K562 (cell line): Measurements from ENCODE around the gene SHISAL1.

Experiments
- CHD2 ChIP-seq: IDR thresholded peaks from 2 replicates; pipeline ENCODE4 v1.6.1; 2011; ENCODE audit warnings: low read depth, low read length
- KLF10 ChIP-seq: fragments of 250-450 bp; sonication (Bioruptor Pico); IDR thresholded peaks from 2 replicates; pipeline ENCODE4 v1.6.1; 2021; ENCODE audit warnings: matching md5 sums
- SAFB2 ChIP-seq: fragments of 200-400 bp; formaldehyde crosslinking; IDR thresholded peaks from 2 replicates; pipeline ENCODE4 v1.6.1; 2018; ENCODE audit warnings: borderline replicate concordance, low read length, low read depth, moderate library complexity; ENCODE audit not compliant: severe bottlenecking
- ZNF121 ChIP-seq: sonication (generic); formaldehyde crosslinking; conservative IDR thresholded peaks from 2 replicates; pipeline ENCODE4 v1.8.0; 2022; ENCODE audit warnings: missing genetic modification reagents
- TF ChIP-seq, protein P1 (sequence below): sonication (generic); formaldehyde crosslinking; IDR thresholded peaks from 2 replicates; pipeline ENCODE4 v1.8.0; 2022; ENCODE audit warnings: mild to moderate bottlenecking, missing genetic modification reagents, borderline replicate concordance
- TF ChIP-seq, protein P2 (sequence below), 3 experiments: IDR thresholded peaks in 2 of 3; conservative IDR thresholded peaks in 1 of 3; 2 replicates each; pipeline ENCODE4 v1.5.1; 2011 to 2012; ENCODE audit warnings: low read length in 3 of 3, mild to moderate bottlenecking in 3 of 3, control low read depth in 2 of 3, improper control_type of control experiment in 1 of 3, inconsistent platforms in 1 of 3, low read depth in 1 of 3, mixed read lengths in 1 of 3, moderate library complexity in 1 of 3; ENCODE audit not compliant: insufficient read depth in 2 of 3
- TF ChIP-seq, protein P3 (sequence below), 2 experiments: fragments of 450-650 bp; formaldehyde crosslinking in 1 of 2; IDR thresholded peaks; 2 replicates each; pipeline versions ENCODE4 v1.4.0 to v1.6.1; 2014 to 2020; ENCODE audit warnings: mild to moderate bottlenecking in 2 of 2, borderline replicate concordance in 1 of 2, low read depth in 1 of 2

DNA sequence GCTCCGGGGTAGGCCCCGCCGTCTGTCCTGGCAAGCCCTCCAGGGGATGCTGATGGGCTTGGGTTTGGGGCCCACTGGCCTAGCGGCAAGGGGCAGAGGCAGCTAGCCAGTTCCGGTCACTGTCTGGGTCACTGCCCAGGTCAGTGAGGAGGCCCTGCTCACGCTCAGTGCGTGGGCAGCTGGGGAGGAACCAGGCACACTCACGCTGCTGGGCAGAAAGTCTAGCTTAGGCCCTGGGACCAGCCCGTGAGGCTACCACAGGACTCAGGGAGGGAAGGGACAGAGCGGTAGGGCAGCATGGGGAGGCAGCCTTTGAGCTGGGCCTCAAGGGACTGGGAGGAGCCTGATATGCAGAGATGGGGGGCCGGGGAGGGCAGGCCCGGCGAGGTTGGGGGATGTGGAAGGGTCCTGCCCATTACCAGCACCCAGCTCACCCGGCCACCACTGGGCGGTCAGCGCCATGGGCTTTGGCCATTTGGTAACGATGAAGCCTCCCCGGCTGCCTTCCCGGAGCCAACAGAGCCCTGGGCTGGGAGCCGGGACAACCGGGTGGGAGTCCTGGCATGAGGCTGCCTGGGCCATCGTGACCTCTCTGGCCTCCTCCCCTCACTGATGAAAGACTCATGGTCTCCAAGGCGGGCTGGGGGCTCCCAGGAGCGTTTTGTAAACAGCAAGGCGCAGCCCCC is 14.2 kb downstream of the SHISAL1 start:
- TF ChIP-seq, protein P1, sequence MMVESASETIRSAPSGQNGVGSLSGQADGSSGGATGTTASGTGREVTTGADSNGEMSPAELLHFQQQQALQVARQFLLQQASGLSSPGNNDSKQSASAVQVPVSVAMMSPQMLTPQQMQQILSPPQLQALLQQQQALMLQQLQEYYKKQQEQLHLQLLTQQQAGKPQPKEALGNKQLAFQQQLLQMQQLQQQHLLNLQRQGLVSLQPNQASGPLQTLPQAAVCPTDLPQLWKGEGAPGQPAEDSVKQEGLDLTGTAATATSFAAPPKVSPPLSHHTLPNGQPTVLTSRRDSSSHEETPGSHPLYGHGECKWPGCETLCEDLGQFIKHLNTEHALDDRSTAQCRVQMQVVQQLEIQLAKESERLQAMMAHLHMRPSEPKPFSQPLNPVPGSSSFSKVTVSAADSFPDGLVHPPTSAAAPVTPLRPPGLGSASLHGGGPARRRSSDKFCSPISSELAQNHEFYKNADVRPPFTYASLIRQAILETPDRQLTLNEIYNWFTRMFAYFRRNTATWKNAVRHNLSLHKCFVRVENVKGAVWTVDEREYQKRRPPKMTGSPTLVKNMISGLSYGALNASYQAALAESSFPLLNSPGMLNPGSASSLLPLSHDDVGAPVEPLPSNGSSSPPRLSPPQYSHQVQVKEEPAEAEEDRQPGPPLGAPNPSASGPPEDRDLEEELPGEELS (CRISPR knock-in tag), result no peak
- TF ChIP-seq, protein P2, sequence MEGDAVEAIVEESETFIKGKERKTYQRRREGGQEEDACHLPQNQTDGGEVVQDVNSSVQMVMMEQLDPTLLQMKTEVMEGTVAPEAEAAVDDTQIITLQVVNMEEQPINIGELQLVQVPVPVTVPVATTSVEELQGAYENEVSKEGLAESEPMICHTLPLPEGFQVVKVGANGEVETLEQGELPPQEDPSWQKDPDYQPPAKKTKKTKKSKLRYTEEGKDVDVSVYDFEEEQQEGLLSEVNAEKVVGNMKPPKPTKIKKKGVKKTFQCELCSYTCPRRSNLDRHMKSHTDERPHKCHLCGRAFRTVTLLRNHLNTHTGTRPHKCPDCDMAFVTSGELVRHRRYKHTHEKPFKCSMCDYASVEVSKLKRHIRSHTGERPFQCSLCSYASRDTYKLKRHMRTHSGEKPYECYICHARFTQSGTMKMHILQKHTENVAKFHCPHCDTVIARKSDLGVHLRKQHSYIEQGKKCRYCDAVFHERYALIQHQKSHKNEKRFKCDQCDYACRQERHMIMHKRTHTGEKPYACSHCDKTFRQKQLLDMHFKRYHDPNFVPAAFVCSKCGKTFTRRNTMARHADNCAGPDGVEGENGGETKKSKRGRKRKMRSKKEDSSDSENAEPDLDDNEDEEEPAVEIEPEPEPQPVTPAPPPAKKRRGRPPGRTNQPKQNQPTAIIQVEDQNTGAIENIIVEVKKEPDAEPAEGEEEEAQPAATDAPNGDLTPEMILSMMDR (IDR thresholded peaks at IDR 0.05 in 2 of 3, conservative IDR thresholded peaks at IDR 0.05 in 1 of 3; ENCODE audit: insufficient read depth in 2 of 3, low read depth in 1 of 3, low read length in 3 of 3), result no peak
- TF ChIP-seq CHD2 (no peak), ZNF121 (CRISPR knock-in tag) (no peak), KLF10 (no peak), SAFB2 (no peak)
- TF ChIP-seq, protein P3, sequence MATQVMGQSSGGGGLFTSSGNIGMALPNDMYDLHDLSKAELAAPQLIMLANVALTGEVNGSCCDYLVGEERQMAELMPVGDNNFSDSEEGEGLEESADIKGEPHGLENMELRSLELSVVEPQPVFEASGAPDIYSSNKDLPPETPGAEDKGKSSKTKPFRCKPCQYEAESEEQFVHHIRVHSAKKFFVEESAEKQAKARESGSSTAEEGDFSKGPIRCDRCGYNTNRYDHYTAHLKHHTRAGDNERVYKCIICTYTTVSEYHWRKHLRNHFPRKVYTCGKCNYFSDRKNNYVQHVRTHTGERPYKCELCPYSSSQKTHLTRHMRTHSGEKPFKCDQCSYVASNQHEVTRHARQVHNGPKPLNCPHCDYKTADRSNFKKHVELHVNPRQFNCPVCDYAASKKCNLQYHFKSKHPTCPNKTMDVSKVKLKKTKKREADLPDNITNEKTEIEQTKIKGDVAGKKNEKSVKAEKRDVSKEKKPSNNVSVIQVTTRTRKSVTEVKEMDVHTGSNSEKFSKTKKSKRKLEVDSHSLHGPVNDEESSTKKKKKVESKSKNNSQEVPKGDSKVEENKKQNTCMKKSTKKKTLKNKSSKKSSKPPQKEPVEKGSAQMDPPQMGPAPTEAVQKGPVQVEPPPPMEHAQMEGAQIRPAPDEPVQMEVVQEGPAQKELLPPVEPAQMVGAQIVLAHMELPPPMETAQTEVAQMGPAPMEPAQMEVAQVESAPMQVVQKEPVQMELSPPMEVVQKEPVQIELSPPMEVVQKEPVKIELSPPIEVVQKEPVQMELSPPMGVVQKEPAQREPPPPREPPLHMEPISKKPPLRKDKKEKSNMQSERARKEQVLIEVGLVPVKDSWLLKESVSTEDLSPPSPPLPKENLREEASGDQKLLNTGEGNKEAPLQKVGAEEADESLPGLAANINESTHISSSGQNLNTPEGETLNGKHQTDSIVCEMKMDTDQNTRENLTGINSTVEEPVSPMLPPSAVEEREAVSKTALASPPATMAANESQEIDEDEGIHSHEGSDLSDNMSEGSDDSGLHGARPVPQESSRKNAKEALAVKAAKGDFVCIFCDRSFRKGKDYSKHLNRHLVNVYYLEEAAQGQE (IDR thresholded peaks at IDR 0.05; ENCODE audit: borderline replicate concordance), result no peak
- TF ChIP-seq, protein P3 (CRISPR knock-in tag; IDR thresholded peaks at IDR 0.05; ENCODE audit: low read depth), result no peak
